SK-N-MC (cell line): ENCODE measurements around the gene BCL7B.

Experiments used
- EZH2 ChIP-seq: fragments of 200-600 bp; sonication (generic); IDR thresholded peaks from one replicate; pipeline ENCODE4 v1.6.1; 2017; ENCODE audit warnings: antibody characterized with exemption
- FOXP2 ChIP-seq: optimal IDR thresholded peaks from 2 replicates; pipeline ENCODE3; 2011; ENCODE audit warnings: mild to moderate bottlenecking, moderate library complexity; ENCODE audit not compliant: insufficient read depth; ENCODE audit errors: extremely low read length, control extremely low read depth
- POLR2AphosphoS5 ChIP-seq: IDR thresholded peaks from 2 replicates; pipeline ENCODE4 v1.6.1; 2012; ENCODE audit warnings: mild to moderate bottlenecking, low read depth, low read length, borderline replicate concordance

GRCh38 chr7:73599916-73600315 is 42.4 kb upstream of the BCL7B start:
- TF ChIP-seq POLR2AphosphoS5 (no peak), EZH2 (no peak), FOXP2 (no peak)
